ENCODE data around the gene BANF2.

Gene BANF2

GRCh38 chr20:17749626-17749977, 49.8 kb downstream of the BANF2 start:
- H3K4me3 Mint-ChIP-seq = no peak overlapping the region
- peaks cover 29 to 47% of the 10 kb centered on the region in 2 donors for H3K27me3 Mint-ChIP-seq
- ATAC-seq (replicated peaks) (no peak), DNase-seq (no peak)
- H3K4me1 Mint-ChIP-seq (ENCODE audit: low read depth in 2 of 2) = peaks cover 0 to 3% of the 10 kb centered on the region in 2 donors
- H3K36me3 Mint-ChIP-seq (ENCODE audit: insufficient read depth) = no peaks in the 10 kb centered on the region
- H3K9me3 Mint-ChIP-seq = peaks cover 0 to 2% of the 10 kb centered on the region in 2 donors
- H3K27ac Mint-ChIP-seq = no peak overlapping the region

GRCh38 chr20:17749978-17750721, 50.4 kb downstream of the BANF2 start:
- H3K27me3 Mint-ChIP-seq = peaks cover 30 to 52% of the 10 kb centered on the region in 2 donors
- H3K4me3 Mint-ChIP-seq = no peak overlapping the region
- ATAC-seq (replicated peaks) (no peak), DNase-seq (no peak)
- H3K36me3 Mint-ChIP-seq (ENCODE audit: insufficient read depth) = no peaks in the 10 kb centered on the region
- H3K27ac Mint-ChIP-seq = no peak overlapping the region
- peaks cover 0 to 3% of the 10 kb centered on the region in 2 donors for H3K4me1 Mint-ChIP-seq (ENCODE audit: low read depth in 2 of 2)
- peaks cover 0 to 2% of the 10 kb centered on the region in 2 donors for H3K9me3 Mint-ChIP-seq

GRCh38 chr20:17750722-17751045, 50.9 kb downstream of the BANF2 start:
- ATAC-seq (replicated peaks) (no peak), DNase-seq (no peak)
- Mint-ChIP-seq H3K9me3 (peaks cover 0 to 2% of the 10 kb centered on the region in 2 donors), H3K4me3 (no peak overlapping the region), H3K36me3 (ENCODE audit: insufficient read depth) (no peaks in the 10 kb centered on the region), H3K27me3 (peaks cover 36 to 57% of the 10 kb centered on the region in 2 donors), H3K27ac (no peak overlapping the region), H3K4me1 (ENCODE audit: low read depth in 2 of 2) (peaks cover 0 to 3% of the 10 kb centered on the region in 2 donors)

DNA sequence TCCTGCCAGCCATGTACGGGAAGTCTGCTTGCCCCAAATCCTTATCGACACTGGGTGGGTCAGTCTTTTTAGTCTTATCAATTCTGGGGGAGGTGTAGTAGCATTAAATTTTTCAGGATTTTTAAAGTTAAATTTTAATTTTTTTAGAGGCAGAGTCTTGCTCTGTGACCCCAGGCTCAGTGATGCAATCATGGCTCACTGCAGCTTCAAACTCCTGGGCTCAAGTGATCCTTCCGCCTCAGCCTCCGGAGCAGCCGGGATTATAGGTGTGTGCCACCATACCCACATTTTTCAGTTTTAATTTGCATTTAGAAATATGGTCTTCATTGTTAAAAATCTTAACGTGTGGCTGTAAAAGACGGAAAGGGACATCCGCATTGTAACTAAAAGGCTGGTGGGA, 51.9 kb downstream of the BANF2 start:
- Mint-ChIP-seq H3K27ac (no peak overlapping the region), H3K4me3 (no peak overlapping the region), H3K36me3 (ENCODE audit: insufficient read depth) (no peaks in the 10 kb centered on the region), H3K9me3 (peaks cover 0 to 2% of the 10 kb centered on the region in 2 donors), H3K27me3 (peaks cover 41 to 64% of the 10 kb centered on the region in 2 donors), H3K4me1 (ENCODE audit: low read depth in 2 of 2) (peaks cover 0 to 3% of the 10 kb centered on the region in 2 donors)
- no peak for ATAC-seq (replicated peaks)
- DNase-seq = no peak

- ATAC-seq (replicated peaks) (no peak), DNase-seq (no peak)
- Mint-ChIP-seq H3K4me3 (no peak overlapping the region), H3K9me3 (peaks cover 0 to 2% of the 10 kb centered on the region in 2 donors), H3K4me1 (ENCODE audit: low read depth in 2 of 2) (peaks cover 0 to 1% of the 10 kb centered on the region in 2 donors), H3K36me3 (ENCODE audit: insufficient read depth) (no peaks in the 10 kb centered on the region), H3K27me3 (peaks cover 41 to 64% of the 10 kb centered on the region in 2 donors), H3K27ac (no peak overlapping the region)
These were observed 52.7 kb downstream of the BANF2 start for GRCh38 chr20:17752459-17752858.

DNA sequence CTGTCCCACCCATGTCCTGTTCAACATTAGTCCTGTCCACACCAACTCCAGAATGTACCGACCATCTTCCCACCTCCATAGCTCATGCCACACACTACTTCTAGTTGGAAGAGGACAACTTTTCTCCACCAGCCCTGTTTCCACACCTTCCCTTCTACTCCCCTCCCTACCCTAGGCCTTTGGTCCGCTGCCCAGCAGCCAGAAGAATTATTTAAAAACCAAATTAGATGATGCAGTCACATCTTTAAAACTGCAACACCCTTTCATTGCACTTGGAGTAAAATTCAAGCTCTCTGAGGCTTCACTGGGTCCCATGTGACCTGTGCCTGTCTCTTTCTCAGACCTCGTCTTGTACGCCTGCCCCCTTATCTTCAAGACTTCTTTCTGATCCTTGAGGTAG, 53.8 kb downstream of the BANF2 start:
- ATAC-seq (replicated peaks) = no peak
- H3K27ac Mint-ChIP-seq = no peak overlapping the region
- no peaks in the 10 kb centered on the region for H3K4me1 Mint-ChIP-seq (ENCODE audit: low read depth in 2 of 2)
- H3K4me3 Mint-ChIP-seq = no peak overlapping the region
- H3K9me3 Mint-ChIP-seq = peaks cover 7% of the 10 kb centered on the region in 2 donors
- peaks cover 41 to 64% of the 10 kb centered on the region in 2 donors for H3K27me3 Mint-ChIP-seq
- H3K36me3 Mint-ChIP-seq (ENCODE audit: insufficient read depth) = no peaks in the 10 kb centered on the region
- no peak for DNase-seq

GRCh38 chr20:17756529-17756928, 56.8 kb downstream of the BANF2 start:
- Mint-ChIP-seq H3K4me3 (no peak overlapping the region), H3K27ac (no peak overlapping the region), H3K4me1 (ENCODE audit: low read depth in 2 of 2) (no peaks in the 10 kb centered on the region), H3K36me3 (ENCODE audit: insufficient read depth) (no peaks in the 10 kb centered on the region), H3K9me3 (peaks cover 6 to 7% of the 10 kb centered on the region in 2 donors), H3K27me3 (peaks cover 33 to 45% of the 10 kb centered on the region in 2 donors)
- DNase-seq (no peak), ATAC-seq (replicated peaks) (no peak)

GRCh38 chr20:17757496-17757895, 57.7 kb downstream of the BANF2 start:
- ATAC-seq (replicated peaks) (no peak), DNase-seq (no peak)
- Mint-ChIP-seq H3K27ac (no peak overlapping the region), H3K36me3 (ENCODE audit: insufficient read depth) (no peaks in the 10 kb centered on the region), H3K27me3 (peaks cover 28 to 38% of the 10 kb centered on the region in 2 donors), H3K4me1 (ENCODE audit: low read depth in 2 of 2) (no peaks in the 10 kb centered on the region), H3K4me3 (no peak overlapping the region), H3K9me3 (peaks cover 6 to 7% of the 10 kb centered on the region in 2 donors)

GRCh38 chr20:17758010-17758409, 58.2 kb downstream of the BANF2 start:
- Mint-ChIP-seq H3K27me3 (peaks cover 28 to 33% of the 10 kb centered on the region in 2 donors), H3K9me3 (peaks cover 6 to 7% of the 10 kb centered on the region in 2 donors)

DNA sequence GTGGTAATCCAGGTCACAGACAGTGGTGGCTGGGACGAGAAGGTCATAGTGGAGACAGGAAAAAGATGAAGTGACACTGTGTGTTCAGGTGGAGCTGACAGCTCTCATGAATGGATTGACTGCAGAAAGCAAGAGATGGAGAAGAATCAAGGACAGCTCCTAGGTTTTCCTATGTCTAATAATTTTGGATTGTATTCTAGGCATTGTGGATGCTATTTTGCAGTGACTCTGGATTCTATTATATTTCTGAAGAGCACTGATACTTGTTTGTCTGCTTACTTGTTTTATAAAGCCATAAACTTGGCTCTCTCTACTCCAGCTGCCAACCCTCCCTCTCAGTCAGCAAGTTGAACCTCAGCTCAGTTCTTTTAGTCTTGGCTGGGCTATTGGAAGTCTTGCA, 58.7 kb downstream of the BANF2 start:
- no peak overlapping the region for H3K4me3 Mint-ChIP-seq
- DNase-seq = no peak
- no peak overlapping the region for H3K27ac Mint-ChIP-seq
- peaks cover 28% of the 10 kb centered on the region in 2 donors for H3K27me3 Mint-ChIP-seq
- no peak for ATAC-seq (replicated peaks)
- no peaks in the 10 kb centered on the region for H3K4me1 Mint-ChIP-seq (ENCODE audit: low read depth in 2 of 2)
- H3K9me3 Mint-ChIP-seq = peaks cover 6 to 7% of the 10 kb centered on the region in 2 donors
- no peaks in the 10 kb centered on the region for H3K36me3 Mint-ChIP-seq (ENCODE audit: insufficient read depth)

More at GRCh38 chr20:17758010-17758409, 58.2 kb downstream of the BANF2 start:
- H3K4me1 Mint-ChIP-seq (ENCODE audit: low read depth in 2 of 2) = no peaks in the 10 kb centered on the region
- H3K4me3 Mint-ChIP-seq = no peak overlapping the region
- H3K36me3 Mint-ChIP-seq (ENCODE audit: insufficient read depth) = no peaks in the 10 kb centered on the region
- ATAC-seq (replicated peaks) = no peak
- no peak for DNase-seq
- no peak overlapping the region for H3K27ac Mint-ChIP-seq

- Mint-ChIP-seq H3K27me3 (peaks cover 21 to 22% of the 10 kb centered on the region in 2 donors), H3K36me3 (ENCODE audit: insufficient read depth) (no peaks in the 10 kb centered on the region), H3K27ac (no peak overlapping the region), H3K4me3 (no peak overlapping the region), H3K9me3 (peaks cover 6 to 7% of the 10 kb centered on the region in 2 donors), H3K4me1 (ENCODE audit: low read depth in 2 of 2) (no peaks in the 10 kb centered on the region)
- no peak for DNase-seq
- ATAC-seq (replicated peaks) = no peak
These were observed 59.7 kb downstream of the BANF2 start for GRCh38 chr20:17759449-17759848.

GRCh38 chr20:17761604-17762003, 61.8 kb downstream of the BANF2 start:
- H3K27me3 Mint-ChIP-seq = peaks cover 22 to 25% of the 10 kb centered on the region in 2 donors
- ATAC-seq (replicated peaks) (no peak), DNase-seq (no peak)
- H3K4me1 Mint-ChIP-seq (ENCODE audit: low read depth in 2 of 2) = no peaks in the 10 kb centered on the region
- no peak overlapping the region for H3K27ac Mint-ChIP-seq
- H3K4me3 Mint-ChIP-seq = no peak overlapping the region
- H3K9me3 Mint-ChIP-seq = peaks cover 6 to 7% of the 10 kb centered on the region in 2 donors
- no peaks in the 10 kb centered on the region for H3K36me3 Mint-ChIP-seq (ENCODE audit: insufficient read depth)

DNA sequence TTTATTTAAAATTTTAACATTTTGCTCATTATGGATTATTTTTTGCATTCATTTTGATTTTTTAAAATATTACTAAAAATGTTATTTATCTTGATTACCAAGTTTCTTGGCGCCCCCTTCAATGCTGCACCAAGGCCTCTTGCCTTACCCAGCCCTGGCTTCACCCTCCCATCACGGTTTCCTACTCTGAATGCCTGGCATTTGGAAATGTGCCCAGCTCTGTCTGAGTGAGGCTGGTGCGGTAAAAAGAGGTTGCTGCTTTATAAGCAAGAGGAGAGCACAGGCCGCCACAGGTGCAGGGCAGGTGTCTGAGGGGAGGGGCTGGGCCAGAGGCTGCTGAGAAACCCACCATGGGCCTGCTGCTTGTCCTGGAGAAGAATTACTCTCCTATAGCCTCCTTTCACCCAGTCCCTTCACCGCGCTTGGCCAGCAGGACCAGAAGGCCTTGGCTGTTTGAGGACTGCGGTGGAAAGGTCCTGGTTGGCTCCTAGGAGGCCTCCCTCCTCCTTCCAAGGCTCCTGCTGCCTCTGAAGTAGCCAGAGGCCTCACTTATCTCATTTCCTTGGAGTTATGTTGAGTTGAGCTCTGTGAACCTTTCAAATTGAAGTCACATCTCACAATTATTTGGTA, 62.6 kb downstream of the BANF2 start:
- peaks cover 6 to 7% of the 10 kb centered on the region in 2 donors for H3K9me3 Mint-ChIP-seq
- ATAC-seq (replicated peaks) (no peak), DNase-seq (no peak)
- H3K27ac Mint-ChIP-seq = no peak overlapping the region
- H3K36me3 Mint-ChIP-seq (ENCODE audit: insufficient read depth) = no peaks in the 10 kb centered on the region
- H3K27me3 Mint-ChIP-seq = peaks cover 27 to 29% of the 10 kb centered on the region in 2 donors
- H3K4me3 Mint-ChIP-seq = no peak overlapping the region
- H3K4me1 Mint-ChIP-seq (ENCODE audit: low read depth in 2 of 2) = no peaks in the 10 kb centered on the region
